Suppressor macrophage (primary cell): Measurements from ENCODE around the gene ADAMTSL5.
A peak's percentile ranks its signal among the peaks of the same experiment; 100 is the strongest.

Source experiments
- DNase-seq, 4 experiments: peaks; one replicate each; pipeline ENCODE4 v3.0.0-alpha.2; 2020 to 2022

Gene ADAMTSL5

GRCh38 chr19:1466461-1467214, 46.2 kb downstream of the ADAMTSL5 start:
- DNase-seq = peak in 1 of 4 experiments; percentile 32

GRCh38 chr19:1466018-1466460, 46.8 kb downstream of the ADAMTSL5 start:
- DNase-seq = no peak

- DNase-seq = peak; percentile 41 to 76 (median 58)
Observed at GRCh38 chr19:1465191-1466016, 47.4 kb downstream of the ADAMTSL5 start.

- DNase-seq = no peak
Observed at GRCh38 chr19:1461862-1462261, 51.0 kb downstream of the ADAMTSL5 start.

- DNase-seq = no peak
Observed at GRCh38 chr19:1460033-1460995, 52.5 kb downstream of the ADAMTSL5 start.

GRCh38 chr19:1459479-1459878, 53.3 kb downstream of the ADAMTSL5 start:
- peak; percentile 66 to 80 (median 70) for DNase-seq

- no peak for DNase-seq
Observed at GRCh38 chr19:1457892-1458291, 54.9 kb downstream of the ADAMTSL5 start.

- DNase-seq = no peak
Observed at GRCh38 chr19:1457031-1457739, 55.6 kb downstream of the ADAMTSL5 start.

- no peak for DNase-seq
Observed at GRCh38 chr19:1456121-1456900, 56.5 kb downstream of the ADAMTSL5 start.

- DNase-seq = peak; percentile 51 to 70 (median 60)
Observed at GRCh38 chr19:1455336-1456120, 57.3 kb downstream of the ADAMTSL5 start.
